ENCODE results near the gene COL6A3. TPM values are rescaled to one million over a fixed set of nuclear protein-coding genes. Genes with fewer than 3 reads are reported as not detected.

COL6A3 gene
- polyA plus RNA-seq, 1 donor (not counting 4 experiments of a cell fraction or from before 2014, with no cell fraction given) = not detected

DNA sequence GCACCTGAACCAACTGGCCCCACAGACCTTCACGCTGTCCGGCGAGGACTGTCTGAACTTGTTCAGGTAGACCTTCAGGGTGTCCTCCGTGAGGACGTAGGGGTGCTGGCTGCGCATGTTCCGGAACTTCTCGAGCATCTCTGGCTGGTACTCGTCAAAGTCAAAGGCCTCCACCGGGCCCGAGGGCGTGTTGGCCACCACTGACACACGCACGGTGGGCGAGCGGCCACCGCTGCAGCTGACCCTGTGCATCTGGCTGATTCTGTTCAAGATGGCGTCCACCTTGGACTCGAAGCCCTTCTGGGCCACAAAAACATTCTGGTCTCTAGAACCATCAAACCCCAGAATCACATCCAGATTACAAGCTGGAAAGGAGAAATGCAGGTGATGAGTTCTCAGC is 48.3 kb downstream of the COL6A3 start:
- Histone ChIP-seq H3K27me3 (ENCODE audit: control insufficient read depth, extremely low read depth, insufficient read depth, low read length) (peaks cover 14% of the 10 kb centered on the region), H4K20me1 (ENCODE audit: control insufficient read depth, extremely low read depth, insufficient read depth, low read length) (no peaks in the 10 kb centered on the region), H3K4me1 (ENCODE audit: control insufficient read depth, extremely low read depth, insufficient read depth, low read length) (no peaks in the 10 kb centered on the region), H3K27ac (ENCODE audit: control insufficient read depth, insufficient read depth, low read length) (no peak overlapping the region), H3K9me3 (ENCODE audit: control insufficient read depth, low read depth, low read length) (no peaks in the 10 kb centered on the region), H3K4me3 (ENCODE audit: control insufficient read depth in 2 of 3, extremely low read depth in 1 of 3, insufficient read depth in 2 of 3, low read depth in 1 of 3, low read length in 3 of 3) (no peak overlapping the region), H3K4me2 (ENCODE audit: control insufficient read depth, extremely low read depth, insufficient read depth, low read depth, low read length) (no peak overlapping the region), H2AFZ (ENCODE audit: control insufficient read depth, low read length) (no peak overlapping the region), H3K36me3 (ENCODE audit: control insufficient read depth in 2 of 2, extremely low read depth in 1 of 2, insufficient read depth in 2 of 2, low read length in 2 of 2) (no peaks in the 10 kb centered on the region), H3K9ac (ENCODE audit: control insufficient read depth, extremely low read depth, insufficient read depth, low read length) (no peak overlapping the region), H3K9me1 (ENCODE audit: control insufficient read depth, extremely low read depth, insufficient read depth, low read length) (no peaks in the 10 kb centered on the region), H3K79me2 (ENCODE audit: control insufficient read depth, insufficient read depth, low read length) (no peaks in the 10 kb centered on the region)
- dilution Hi-C loops (cut with MboI; ENCODE audit: extremely low pct_ligation_motif_present, low sequenced_read_pairs) = no loop called here
- TF ChIP-seq EZH2 (IDR thresholded peaks at IDR 0.05; ENCODE audit: low read length) = no peak
- TF ChIP-seq, protein P1, sequence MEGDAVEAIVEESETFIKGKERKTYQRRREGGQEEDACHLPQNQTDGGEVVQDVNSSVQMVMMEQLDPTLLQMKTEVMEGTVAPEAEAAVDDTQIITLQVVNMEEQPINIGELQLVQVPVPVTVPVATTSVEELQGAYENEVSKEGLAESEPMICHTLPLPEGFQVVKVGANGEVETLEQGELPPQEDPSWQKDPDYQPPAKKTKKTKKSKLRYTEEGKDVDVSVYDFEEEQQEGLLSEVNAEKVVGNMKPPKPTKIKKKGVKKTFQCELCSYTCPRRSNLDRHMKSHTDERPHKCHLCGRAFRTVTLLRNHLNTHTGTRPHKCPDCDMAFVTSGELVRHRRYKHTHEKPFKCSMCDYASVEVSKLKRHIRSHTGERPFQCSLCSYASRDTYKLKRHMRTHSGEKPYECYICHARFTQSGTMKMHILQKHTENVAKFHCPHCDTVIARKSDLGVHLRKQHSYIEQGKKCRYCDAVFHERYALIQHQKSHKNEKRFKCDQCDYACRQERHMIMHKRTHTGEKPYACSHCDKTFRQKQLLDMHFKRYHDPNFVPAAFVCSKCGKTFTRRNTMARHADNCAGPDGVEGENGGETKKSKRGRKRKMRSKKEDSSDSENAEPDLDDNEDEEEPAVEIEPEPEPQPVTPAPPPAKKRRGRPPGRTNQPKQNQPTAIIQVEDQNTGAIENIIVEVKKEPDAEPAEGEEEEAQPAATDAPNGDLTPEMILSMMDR (optimal IDR thresholded peaks at IDR 0.05 in 1 of 3, IDR thresholded peaks at IDR 0.05 in 1 of 3, conservative IDR thresholded peaks at IDR 0.05 in 1 of 3; ENCODE audit: extremely low read depth in 1 of 3, insufficient read depth in 2 of 3, low read length in 3 of 3) = no peak
- FAIRE-seq = no peak
- no peak for DNase-seq (ENCODE audit: low read depth, low spot score)

DNA sequence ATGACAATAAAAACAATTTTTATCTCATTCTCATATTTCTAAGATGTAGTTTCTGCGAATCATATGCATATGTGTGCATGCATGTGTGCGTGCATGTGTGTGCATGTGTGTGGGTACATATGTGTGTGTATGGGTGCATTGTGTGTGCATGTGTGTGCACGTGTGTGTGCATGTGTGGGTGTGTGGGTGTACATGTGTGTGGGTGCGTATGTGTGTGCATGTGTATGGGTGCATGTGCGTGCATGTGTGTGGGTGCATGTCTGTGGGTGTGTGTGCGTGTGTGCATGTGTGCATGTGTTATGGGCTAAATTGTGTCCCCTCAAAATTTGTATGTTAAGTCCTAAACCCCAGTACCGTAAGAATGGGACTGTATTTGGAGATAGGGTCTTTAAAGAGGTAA is 49.3 kb downstream of the COL6A3 start:
- H3K79me2 ChIP-seq (ENCODE audit: control insufficient read depth, insufficient read depth, low read length) = no peaks in the 10 kb centered on the region
- H3K4me2 ChIP-seq (ENCODE audit: control insufficient read depth, extremely low read depth, insufficient read depth, low read depth, low read length) = no peak overlapping the region
- no peak overlapping the region for H3K4me3 ChIP-seq (ENCODE audit: control insufficient read depth in 2 of 3, extremely low read depth in 1 of 3, insufficient read depth in 2 of 3, low read depth in 1 of 3, low read length in 3 of 3)
- no peaks in the 10 kb centered on the region for H4K20me1 ChIP-seq (ENCODE audit: control insufficient read depth, extremely low read depth, insufficient read depth, low read length)
- H3K9me3 ChIP-seq (ENCODE audit: control insufficient read depth, low read depth, low read length) = no peaks in the 10 kb centered on the region
- H3K27ac ChIP-seq (ENCODE audit: control insufficient read depth, insufficient read depth, low read length) = no peak overlapping the region
- DNase-seq (ENCODE audit: low read depth, low spot score) = no peak
- no peaks in the 10 kb centered on the region for H3K4me1 ChIP-seq (ENCODE audit: control insufficient read depth, extremely low read depth, insufficient read depth, low read length)
- H3K27me3 ChIP-seq (ENCODE audit: control insufficient read depth, extremely low read depth, insufficient read depth, low read length) = peaks cover 24% of the 10 kb centered on the region
- no peak overlapping the region for H2AFZ ChIP-seq (ENCODE audit: control insufficient read depth, low read length)
- no peaks in the 10 kb centered on the region for H3K9me1 ChIP-seq (ENCODE audit: control insufficient read depth, extremely low read depth, insufficient read depth, low read length)
- TF ChIP-seq, protein P1 (optimal IDR thresholded peaks at IDR 0.05 in 1 of 3, IDR thresholded peaks at IDR 0.05 in 1 of 3, conservative IDR thresholded peaks at IDR 0.05 in 1 of 3; ENCODE audit: extremely low read depth in 1 of 3, insufficient read depth in 2 of 3, low read length in 3 of 3) = no peak
- no peak for TF ChIP-seq EZH2 (IDR thresholded peaks at IDR 0.05; ENCODE audit: low read length)
- no peaks in the 10 kb centered on the region for H3K36me3 ChIP-seq (ENCODE audit: control insufficient read depth in 2 of 2, extremely low read depth in 1 of 2, insufficient read depth in 2 of 2, low read length in 2 of 2)
- H3K9ac ChIP-seq (ENCODE audit: control insufficient read depth, extremely low read depth, insufficient read depth, low read length) = no peak overlapping the region
- dilution Hi-C loops (cut with MboI; ENCODE audit: extremely low pct_ligation_motif_present, low sequenced_read_pairs) = no loop called here
- no peak for FAIRE-seq
